Measurements from ENCODE around the gene ATAD3A. TPM values are rescaled to one million over a fixed set of nuclear protein-coding genes. Genes with fewer than 3 reads are reported as not detected.
"Not testable (repeated sequence)": the region's sequence is repeated elsewhere in the genome, so short reads cannot be mapped to it uniquely, and the experiment has no call there.

Gene ATAD3A
- total RNA-seq, 1 experiment from 2014 or later: 92.7 TPM

GRCh38 chr1:1517973-1518620 is 6.1 kb downstream of the ATAD3A start:
- no TSS peak for BruUV-seq (replicated peaks)
- intact Hi-C loops (cut with micrococcal nuclease; ENCODE audit: unreplicated experiment): no loop called here
- H3K27ac ChIP-seq (ENCODE audit: low read depth, low read length, poor library complexity, severe bottlenecking): no peak overlapping the region
- no peak overlapping the region for H3K4me3 ChIP-seq (ENCODE audit: low read depth, low read length, poor library complexity, severe bottlenecking)
- H3K36me3 ChIP-seq (ENCODE audit: insufficient read depth, low read length, poor library complexity, severe bottlenecking): peaks cover 11% of the 10 kb centered on the region
- no peaks in the 10 kb centered on the region for H3K9me3 ChIP-seq (ENCODE audit: low read depth, low read length, poor library complexity, severe bottlenecking)
- CTCF ChIA-PET: no interaction called here
- no peaks in the 10 kb centered on the region for H3K4me1 ChIP-seq (ENCODE audit: insufficient read depth, low read length, poor library complexity, severe bottlenecking)
- H3K27me3 ChIP-seq (replicated peaks; ENCODE audit: insufficient read depth, low read depth, low read length, poor library complexity): no peaks in the 10 kb centered on the region
- POLR2A ChIA-PET (ENCODE audit: low non-redundant PET): no interaction called here
- no peak for DNase-seq (ENCODE audit: low spot score)
- TF ChIP-seq CTCF (conservative IDR thresholded peaks at IDR 0.05; ENCODE audit: low read depth, low read length) (no peak), EZH2 (IDR thresholded peaks at IDR 0.05; ENCODE audit: borderline replicate concordance, low read depth, low read length, poor library complexity, severe bottlenecking) (no peak)

GRCh38 chr1:1518621-1519007 is 6.7 kb downstream of the ATAD3A start:
- H3K9me3 ChIP-seq (ENCODE audit: low read depth, low read length, poor library complexity, severe bottlenecking); H3K4me3 ChIP-seq (ENCODE audit: low read depth, low read length, poor library complexity, severe bottlenecking); H3K27ac ChIP-seq (ENCODE audit: low read depth, low read length, poor library complexity, severe bottlenecking); POLR2A ChIA-PET (ENCODE audit: low non-redundant PET); intact Hi-C loops (cut with micrococcal nuclease; ENCODE audit: unreplicated experiment); H3K4me1 ChIP-seq (ENCODE audit: insufficient read depth, low read length, poor library complexity, severe bottlenecking); DNase-seq (ENCODE audit: low spot score); H3K27me3 ChIP-seq (replicated peaks; ENCODE audit: insufficient read depth, low read depth, low read length, poor library complexity); CTCF ChIA-PET; BruUV-seq (replicated peaks): not testable (repeated sequence)
- peaks cover 11% of the 10 kb centered on the region for H3K36me3 ChIP-seq (ENCODE audit: insufficient read depth, low read length, poor library complexity, severe bottlenecking)

GRCh38 chr1:1519805-1520505 is 8.0 kb downstream of the ATAD3A start:
- H3K27me3 ChIP-seq (replicated peaks; ENCODE audit: insufficient read depth, low read depth, low read length, poor library complexity); H3K9me3 ChIP-seq (ENCODE audit: low read depth, low read length, poor library complexity, severe bottlenecking); H3K4me1 ChIP-seq (ENCODE audit: insufficient read depth, low read length, poor library complexity, severe bottlenecking); H3K4me3 ChIP-seq (ENCODE audit: low read depth, low read length, poor library complexity, severe bottlenecking); H3K27ac ChIP-seq (ENCODE audit: low read depth, low read length, poor library complexity, severe bottlenecking); POLR2A ChIA-PET (ENCODE audit: low non-redundant PET); BruUV-seq (replicated peaks); intact Hi-C loops (cut with micrococcal nuclease; ENCODE audit: unreplicated experiment); DNase-seq (ENCODE audit: low spot score): not testable (repeated sequence)
- CTCF ChIA-PET: interaction anchor here (0.5 kb wide), 1 partner anchor 615 kb away, joined by 8 read pairs; no protein-coding TSS in a partner anchor
- peaks cover 11% of the 10 kb centered on the region for H3K36me3 ChIP-seq (ENCODE audit: insufficient read depth, low read length, poor library complexity, severe bottlenecking)

- ChIA-PET POLR2A (ENCODE audit: low non-redundant PET) (no interaction called here), CTCF (interaction anchor here (0.7 kb wide), 1 partner anchor 133 kb away, joined by 3 read pairs; no protein-coding TSS in a partner anchor)
- Histone ChIP-seq H3K4me1 (ENCODE audit: insufficient read depth, low read length, poor library complexity, severe bottlenecking) (no peaks in the 10 kb centered on the region), H3K4me3 (ENCODE audit: low read depth, low read length, poor library complexity, severe bottlenecking) (no peak overlapping the region), H3K36me3 (ENCODE audit: insufficient read depth, low read length, poor library complexity, severe bottlenecking) (peaks cover 11% of the 10 kb centered on the region), H3K27me3 (replicated peaks; ENCODE audit: insufficient read depth, low read depth, low read length, poor library complexity) (no peaks in the 10 kb centered on the region), H3K9me3 (ENCODE audit: low read depth, low read length, poor library complexity, severe bottlenecking) (no peaks in the 10 kb centered on the region), H3K27ac (ENCODE audit: low read depth, low read length, poor library complexity, severe bottlenecking) (no peak overlapping the region)
- TF ChIP-seq CTCF (conservative IDR thresholded peaks at IDR 0.05; ENCODE audit: low read depth, low read length): no peak
- no peak for TF ChIP-seq EZH2 (IDR thresholded peaks at IDR 0.05; ENCODE audit: borderline replicate concordance, low read depth, low read length, poor library complexity, severe bottlenecking)
- no TSS peak for BruUV-seq (replicated peaks)
- intact Hi-C loops (cut with micrococcal nuclease; ENCODE audit: unreplicated experiment): no loop called here
- DNase-seq (ENCODE audit: low spot score): no peak
Observed at GRCh38 chr1:1521331-1521730, 9.4 kb downstream of the ATAD3A start.

- H3K4me3 ChIP-seq (ENCODE audit: low read depth, low read length, poor library complexity, severe bottlenecking); H3K27ac ChIP-seq (ENCODE audit: low read depth, low read length, poor library complexity, severe bottlenecking); POLR2A ChIA-PET (ENCODE audit: low non-redundant PET); H3K27me3 ChIP-seq (replicated peaks; ENCODE audit: insufficient read depth, low read depth, low read length, poor library complexity); CTCF ChIA-PET; BruUV-seq (replicated peaks); intact Hi-C loops (cut with micrococcal nuclease; ENCODE audit: unreplicated experiment); H3K9me3 ChIP-seq (ENCODE audit: low read depth, low read length, poor library complexity, severe bottlenecking); H3K4me1 ChIP-seq (ENCODE audit: insufficient read depth, low read length, poor library complexity, severe bottlenecking); DNase-seq (ENCODE audit: low spot score): not testable (repeated sequence)
- H3K36me3 ChIP-seq (ENCODE audit: insufficient read depth, low read length, poor library complexity, severe bottlenecking): peaks cover 13% of the 10 kb centered on the region
Observed at GRCh38 chr1:1522536-1522935, 10.6 kb downstream of the ATAD3A start.

GRCh38 chr1:1523226-1523625 is 11.3 kb downstream of the ATAD3A start:
- H3K27me3 ChIP-seq (replicated peaks; ENCODE audit: insufficient read depth, low read depth, low read length, poor library complexity); DNase-seq (ENCODE audit: low spot score); H3K4me3 ChIP-seq (ENCODE audit: low read depth, low read length, poor library complexity, severe bottlenecking); H3K27ac ChIP-seq (ENCODE audit: low read depth, low read length, poor library complexity, severe bottlenecking); CTCF ChIA-PET; H3K9me3 ChIP-seq (ENCODE audit: low read depth, low read length, poor library complexity, severe bottlenecking); BruUV-seq (replicated peaks); POLR2A ChIA-PET (ENCODE audit: low non-redundant PET); intact Hi-C loops (cut with micrococcal nuclease; ENCODE audit: unreplicated experiment); H3K4me1 ChIP-seq (ENCODE audit: insufficient read depth, low read length, poor library complexity, severe bottlenecking): not testable (repeated sequence)
- H3K36me3 ChIP-seq (ENCODE audit: insufficient read depth, low read length, poor library complexity, severe bottlenecking): peaks cover 11% of the 10 kb centered on the region
